Loucy (cell line): ENCODE data around the gene ALDOB.

Experiments used
- H2AFZ ChIP-seq: fragments of 200-600 bp; sonication (generic); 2 replicates; pipeline ENCODE4 v1.6.0; 2016; ENCODE audit warnings: antibody characterized with exemption, mild to moderate bottlenecking, low read length, moderate library complexity
- H3F3A ChIP-seq: fragments of 200-600 bp; 2 replicates; pipeline ENCODE4 v1.6.0; 2016; ENCODE audit warnings: antibody characterized with exemption, low read depth, mild to moderate bottlenecking
- H3K27me3 ChIP-seq: fragments of 200-600 bp; sonication (generic); 2 replicates; pipeline ENCODE4 v1.6.1; 2014; ENCODE audit warnings: low read length, mild to moderate bottlenecking; ENCODE audit not compliant: insufficient read depth, poor library complexity, severe bottlenecking
- H3K36me3 ChIP-seq: fragments of 200-600 bp; sonication (generic); 2 replicates; pipeline ENCODE4 v1.6.1; 2016; ENCODE audit warnings: low read length; ENCODE audit not compliant: insufficient read depth
- H3K4me1 ChIP-seq: fragments of 200-600 bp; sonication (generic); 2 replicates; pipeline ENCODE4 v1.5.1; 2014; ENCODE audit warnings: low read length, mild to moderate bottlenecking; ENCODE audit not compliant: insufficient read depth, poor library complexity, severe bottlenecking
- H3K4me2 ChIP-seq: fragments of 200-600 bp; sonication (generic); 2 replicates; pipeline ENCODE4 v1.6.0; 2014; ENCODE audit warnings: antibody characterized with exemption, low read length, low read depth, mild to moderate bottlenecking; ENCODE audit not compliant: poor library complexity, severe bottlenecking
- H3K4me3 ChIP-seq: fragments of 200-600 bp; sonication (generic); 2 replicates; pipeline ENCODE4 v1.5.1; 2014; ENCODE audit warnings: low read length, mild to moderate bottlenecking, mixed read lengths; ENCODE audit not compliant: poor library complexity, severe bottlenecking
- H3K79me2 ChIP-seq: fragments of 200-600 bp; sonication (generic); 2 replicates; pipeline ENCODE4 v1.6.1; 2014; ENCODE audit warnings: low read length; ENCODE audit not compliant: insufficient read depth
- H3K9ac ChIP-seq: fragments of 200-600 bp; sonication (generic); 2 replicates; pipeline ENCODE4 v1.6.0; 2014; ENCODE audit warnings: mild to moderate bottlenecking, low read depth, low read length, moderate library complexity; ENCODE audit not compliant: poor library complexity, severe bottlenecking
- H3K9me2 ChIP-seq: fragments of 200-600 bp; sonication (generic); replicated peaks from 2 replicates; pipeline ENCODE4 v1.6.1; 2016; ENCODE audit warnings: low read depth, low read length, mixed read lengths
- H3K9me3 ChIP-seq: fragments of 200-600 bp; sonication (generic); 2 replicates; pipeline ENCODE4 v1.6.1; 2014; ENCODE audit warnings: mild to moderate bottlenecking, antibody characterized with exemption, low read length, low read depth; ENCODE audit not compliant: insufficient read depth
- H4K20me1 ChIP-seq: fragments of 200-600 bp; sonication (generic); 2 replicates; pipeline ENCODE4 v1.6.0; 2014; ENCODE audit warnings: antibody characterized with exemption, low read length, mild to moderate bottlenecking; ENCODE audit not compliant: insufficient read depth, poor library complexity, severe bottlenecking
- CTCF ChIP-seq: fragments of 200-600 bp; sonication (generic); conservative IDR thresholded peaks from 2 replicates; pipeline ENCODE4 v1.5.1; 2014; ENCODE audit warnings: mild to moderate bottlenecking, antibody characterized with exemption, low read length
- EZH2phosphoT487 ChIP-seq: fragments of 200-600 bp; IDR thresholded peaks from 2 replicates; pipeline ENCODE4 v1.6.1; 2018; ENCODE audit warnings: antibody characterized with exemption, mild to moderate bottlenecking, moderate library complexity, borderline replicate concordance

ALDOB gene

DNA sequence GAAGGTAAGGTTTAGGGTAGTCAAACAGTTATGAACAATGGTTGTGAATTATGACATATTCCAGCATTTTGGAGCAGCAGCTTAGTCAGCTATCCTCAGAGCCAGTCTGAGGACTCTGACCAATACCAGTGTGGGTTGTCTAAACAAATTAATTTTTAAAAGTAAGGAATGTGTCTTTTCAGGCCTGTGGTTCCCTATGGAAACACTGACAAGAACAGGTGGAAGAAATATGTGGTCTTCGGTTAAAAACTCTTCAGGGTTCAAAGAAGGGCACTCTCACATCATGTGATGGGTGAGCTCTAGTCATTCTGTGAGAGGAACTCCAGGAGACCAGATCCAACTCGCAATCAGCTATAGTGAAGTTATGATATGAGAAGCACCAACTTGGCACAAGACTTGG is 33.5 kb upstream of the ALDOB start:
- Histone ChIP-seq H3K36me3 (no peaks in the 10 kb centered on the region), H3F3A (no peaks in the 10 kb centered on the region), H3K79me2 (no peaks in the 10 kb centered on the region), H4K20me1 (no peaks in the 10 kb centered on the region), H3K27me3 (peaks cover 7% of the 10 kb centered on the region), H2AFZ (no peak overlapping the region), H3K4me3 (no peak overlapping the region), H3K9me3 (no peaks in the 10 kb centered on the region), H3K9ac (no peak overlapping the region), H3K4me1 (no peaks in the 10 kb centered on the region), H3K9me2 (no peaks in the 10 kb centered on the region), H3K4me2 (no peak overlapping the region)
- TF ChIP-seq EZH2phosphoT487 (no peak), CTCF (no peak)

GRCh38 chr9:101468116-101468515 is 32.5 kb upstream of the ALDOB start:
- no peak overlapping the region for H3K9ac ChIP-seq
- no peaks in the 10 kb centered on the region for H3K36me3 ChIP-seq
- H3K9me2 ChIP-seq = no peaks in the 10 kb centered on the region
- TF ChIP-seq CTCF = no peak
- TF ChIP-seq EZH2phosphoT487 = no peak
- H4K20me1 ChIP-seq = no peaks in the 10 kb centered on the region
- H3F3A ChIP-seq = no peaks in the 10 kb centered on the region
- H3K79me2 ChIP-seq = no peaks in the 10 kb centered on the region
- peak overlapping the region; percentile 56; the same call in 1 of the 2 replicates for H2AFZ ChIP-seq
- no peaks in the 10 kb centered on the region for H3K4me1 ChIP-seq
- peaks cover 7% of the 10 kb centered on the region for H3K27me3 ChIP-seq
- no peak overlapping the region for H3K4me2 ChIP-seq
- H3K4me3 ChIP-seq = no peak overlapping the region
- H3K9me3 ChIP-seq = no peaks in the 10 kb centered on the region

- no peak overlapping the region for H3K4me2 ChIP-seq
- H3K9me3 ChIP-seq = no peaks in the 10 kb centered on the region
- no peaks in the 10 kb centered on the region for H3K36me3 ChIP-seq
- peaks cover 7% of the 10 kb centered on the region for H3K27me3 ChIP-seq
- H3K4me3 ChIP-seq = no peak overlapping the region
- no peaks in the 10 kb centered on the region for H4K20me1 ChIP-seq
- H3F3A ChIP-seq = no peaks in the 10 kb centered on the region
- no peak overlapping the region for H3K9ac ChIP-seq
- H3K9me2 ChIP-seq = no peaks in the 10 kb centered on the region
- no peaks in the 10 kb centered on the region for H3K4me1 ChIP-seq
- no peaks in the 10 kb centered on the region for H3K79me2 ChIP-seq
- no peak overlapping the region for H2AFZ ChIP-seq
- TF ChIP-seq CTCF (no peak), EZH2phosphoT487 (no peak)
Observed at GRCh38 chr9:101467690-101468089, 32.1 kb upstream of the ALDOB start.
